ENCODE results near the gene SHF. TPM values are rescaled to one million over a fixed set of nuclear protein-coding genes. Genes with fewer than 3 reads are reported as not detected.

Gene SHF
- total RNA-seq, 2 donors from 2014 or later: 0.81 to 1.4 TPM

Other genes starting within 250 kb of the SHF start
- not detected for gene TERB2, start 231.3 kb downstream of the SHF start, total RNA-seq
- 10 to 100 TPM in 1 of 2 donors, 1 to 10 TPM in 1; 3.8 to 12.7 TPM for gene SORD, start 164.8 kb downstream of the SHF start, total RNA-seq
- 1 to 10 TPM in 1 of 2 donors, under 1 TPM in 1; 0.19 to 7.1 TPM for gene DUOX2, start 73.8 kb downstream of the SHF start, total RNA-seq
- 1 to 10 TPM in 1 of 2 donors, not detected in 1; 1.6 TPM for gene DUOXA2, start 73.6 kb downstream of the SHF start, total RNA-seq
- not detected for gene DUOXA1, start 58.1 kb downstream of the SHF start, total RNA-seq
- gene DUOX1, start 58.0 kb downstream of the SHF start, total RNA-seq: under 1 TPM in 1 of 2 donors, not detected in 1; 0.08 TPM
- gene SLC28A2, start 64.3 kb upstream of the SHF start, total RNA-seq: not detected
- gene GATM, start 190.6 kb upstream of the SHF start, total RNA-seq: 1 to 10 TPM; 1.4 to 1.6 TPM

Measured in natural killer cell treated with Interleukin-12 subunit alpha and Interleukin-12 subunit beta and Interleukin-15 and Interleukin-18, amount 100 ng/mL, for 72 hours (primary cell).